GM23338 (cell line): ENCODE results near the gene DHRSX.

ENCODE experiments used
- CREB1 ChIP-seq: fragments of 250-450 bp; sonication (Bioruptor Pico); IDR thresholded peaks from 2 replicates; pipeline ENCODE4 v1.5.0; 2020; ENCODE audit warnings: low read depth, mild to moderate bottlenecking, moderate library complexity
- CTCF ChIP-seq, 2 experiments: fragments of 200-600 bp in 1 of 2; sonication (generic) in 1 of 2; conservative IDR thresholded peaks; 2 replicates each; pipeline versions ENCODE4 v1.5.1 to v1.6.1; 2016 to 2017; ENCODE audit warnings: antibody characterized with exemption in 2 of 2, low read depth in 2 of 2, mild to moderate bottlenecking in 2 of 2, moderate library complexity in 1 of 2
- EZH2 ChIP-seq: fragments of 200-600 bp; sonication (generic); IDR thresholded peaks from one replicate; pipeline ENCODE4 v1.8.0; 2017; ENCODE audit warnings: antibody characterized with exemption, mild to moderate bottlenecking, low read depth; ENCODE audit not compliant: unreplicated experiment
- EZH2phosphoT487 ChIP-seq: fragments of 200-600 bp; sonication (generic); IDR thresholded peaks from one replicate; pipeline ENCODE4 v1.8.1; 2018; ENCODE audit warnings: antibody characterized with exemption; ENCODE audit not compliant: unreplicated experiment
- POLR2AphosphoS5 ChIP-seq: IDR thresholded peaks from 2 replicates; pipeline ENCODE4 v1.6.1; 2016; ENCODE audit warnings: antibody characterized with exemption, low read depth
- REST ChIP-seq: IDR thresholded peaks from one replicate; pipeline ENCODE4 v1.6.1; 2018; ENCODE audit warnings: antibody characterized with exemption; ENCODE audit not compliant: unreplicated experiment
- STAT1 ChIP-seq: IDR thresholded peaks from one replicate; pipeline ENCODE4 v1.6.1; 2016; ENCODE audit warnings: antibody characterized with exemption; ENCODE audit not compliant: unreplicated experiment

- TF ChIP-seq CTCF (conservative IDR thresholded peaks at IDR 0.05; ENCODE audit: low read depth in 2 of 2) (no peak), POLR2AphosphoS5 (no peak), EZH2 (no peak), CREB1 (CRISPR knock-in tag) (no peak), REST (no peak), EZH2phosphoT487 (no peak), STAT1 (no peak)
Observed at GRCh38 chrX:2183193-2183725, 317.5 kb downstream of the DHRSX start.
